Gastrocnemius medialis (tissue), 4 donors: ENCODE results near the gene RERE.

Experiments
- CTCF ChIP-seq, 5 experiments: fragments of 450-650 bp in 3 of 5; fragments of 200-600 bp in 2 of 5; sonication (generic) in 2 of 5; IDR thresholded peaks in 4 of 5; conservative IDR thresholded peaks in 1 of 5; 1 replicate in 4 of 5; 2 replicates in 1 of 5; pipeline ENCODE4 v1.5.1; 2016 to 2019; ENCODE audit warnings: antibody characterized with exemption in 5 of 5, mild to moderate bottlenecking in 3 of 5, moderate library complexity in 3 of 5
- POLR2A ChIP-seq, 2 donors: fragments of 450-650 bp; IDR thresholded peaks; one replicate each; pipeline ENCODE4 v1.6.1; 2017; ENCODE audit warnings: antibody characterized with exemption in 2 of 2, mild to moderate bottlenecking in 2 of 2, moderate library complexity in 2 of 2

DNA sequence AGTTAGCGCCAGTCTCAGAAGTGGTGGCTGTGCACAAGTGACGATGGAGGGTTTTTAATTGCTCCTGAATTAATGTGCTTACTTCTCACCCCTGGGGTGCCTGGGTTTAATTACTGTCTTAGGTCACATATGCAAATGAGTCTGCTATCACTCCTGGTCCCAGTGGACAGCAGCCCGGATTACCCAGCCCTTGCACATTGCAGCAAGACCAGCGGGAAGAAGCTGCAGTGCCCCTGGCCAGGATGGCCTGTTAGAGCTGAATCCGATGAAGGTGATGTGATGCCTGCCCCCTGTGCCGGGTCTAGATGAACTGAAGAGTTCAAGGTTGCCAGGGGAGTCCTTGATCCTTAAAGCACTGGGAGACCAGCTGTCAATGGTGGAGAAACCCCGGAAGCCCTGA is 36.8 kb upstream of the RERE start:
- no peak for TF ChIP-seq CTCF (IDR thresholded peaks at IDR 0.05 in 4 of 5, conservative IDR thresholded peaks at IDR 0.05 in 1 of 5)
- no peak for TF ChIP-seq POLR2A (IDR thresholded peaks at IDR 0.05)
